GM10266 (cell line): Measurements from ENCODE around the gene DIAPH3.
"Not testable (repeated sequence)": the region's sequence is repeated elsewhere in the genome, so short reads cannot be mapped to it uniquely, and the experiment has no call there.

Source experiments
- DNase-seq: peaks from one replicate; pipeline ENCODE4 v3.0.0; 2012; ENCODE audit errors: extremely low spot score
- TF ChIP-seq, protein P1 (sequence below): IDR thresholded peaks from 2 replicates; pipeline ENCODE4 v1.5.1; 2012; ENCODE audit warnings: mild to moderate bottlenecking, low read depth; ENCODE audit not compliant: control insufficient read depth, insufficient read depth; ENCODE audit errors: missing control alignments

The DIAPH3 gene

DNA sequence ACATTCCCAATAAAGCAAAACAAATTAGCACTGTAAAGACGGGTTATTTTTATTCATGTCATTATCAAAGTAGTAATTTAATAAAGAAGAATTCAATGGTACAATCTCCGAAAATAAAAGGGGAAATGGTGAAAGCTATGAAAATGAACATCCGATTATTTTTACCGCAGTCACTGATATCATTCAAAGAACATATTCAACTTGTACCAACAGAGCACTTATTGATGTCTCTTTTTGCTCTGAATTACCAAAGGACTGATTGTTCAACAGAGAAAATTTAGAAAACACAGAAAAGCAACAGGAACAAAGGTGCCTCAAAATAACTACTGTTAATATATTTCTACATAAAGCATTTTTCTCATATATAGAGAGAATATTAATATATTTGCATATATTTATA lies 119.4 kb downstream of the DIAPH3 start:
- DNase-seq: no peak
- TF ChIP-seq, protein P1, sequence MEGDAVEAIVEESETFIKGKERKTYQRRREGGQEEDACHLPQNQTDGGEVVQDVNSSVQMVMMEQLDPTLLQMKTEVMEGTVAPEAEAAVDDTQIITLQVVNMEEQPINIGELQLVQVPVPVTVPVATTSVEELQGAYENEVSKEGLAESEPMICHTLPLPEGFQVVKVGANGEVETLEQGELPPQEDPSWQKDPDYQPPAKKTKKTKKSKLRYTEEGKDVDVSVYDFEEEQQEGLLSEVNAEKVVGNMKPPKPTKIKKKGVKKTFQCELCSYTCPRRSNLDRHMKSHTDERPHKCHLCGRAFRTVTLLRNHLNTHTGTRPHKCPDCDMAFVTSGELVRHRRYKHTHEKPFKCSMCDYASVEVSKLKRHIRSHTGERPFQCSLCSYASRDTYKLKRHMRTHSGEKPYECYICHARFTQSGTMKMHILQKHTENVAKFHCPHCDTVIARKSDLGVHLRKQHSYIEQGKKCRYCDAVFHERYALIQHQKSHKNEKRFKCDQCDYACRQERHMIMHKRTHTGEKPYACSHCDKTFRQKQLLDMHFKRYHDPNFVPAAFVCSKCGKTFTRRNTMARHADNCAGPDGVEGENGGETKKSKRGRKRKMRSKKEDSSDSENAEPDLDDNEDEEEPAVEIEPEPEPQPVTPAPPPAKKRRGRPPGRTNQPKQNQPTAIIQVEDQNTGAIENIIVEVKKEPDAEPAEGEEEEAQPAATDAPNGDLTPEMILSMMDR: no peak

DNA sequence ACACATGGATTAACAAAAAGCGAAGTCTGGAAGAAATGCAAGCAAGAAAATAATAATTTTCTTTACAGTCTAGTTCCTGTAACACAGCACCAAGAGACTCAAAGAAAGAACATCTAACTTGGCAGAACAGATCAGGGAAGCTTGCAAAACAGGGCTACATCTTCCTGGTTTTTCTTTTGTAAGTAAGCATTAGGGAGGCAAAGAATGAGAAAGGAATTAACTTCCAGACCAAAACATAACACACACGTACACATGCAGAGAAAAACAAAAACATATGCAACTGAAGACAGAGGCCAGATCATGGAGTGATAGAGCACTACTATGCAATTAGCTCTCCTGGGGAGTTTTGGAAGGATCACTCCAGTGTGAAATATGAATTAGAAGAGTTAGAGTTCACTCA lies 120.5 kb downstream of the DIAPH3 start:
- TF ChIP-seq, protein P1: no peak

DNA sequence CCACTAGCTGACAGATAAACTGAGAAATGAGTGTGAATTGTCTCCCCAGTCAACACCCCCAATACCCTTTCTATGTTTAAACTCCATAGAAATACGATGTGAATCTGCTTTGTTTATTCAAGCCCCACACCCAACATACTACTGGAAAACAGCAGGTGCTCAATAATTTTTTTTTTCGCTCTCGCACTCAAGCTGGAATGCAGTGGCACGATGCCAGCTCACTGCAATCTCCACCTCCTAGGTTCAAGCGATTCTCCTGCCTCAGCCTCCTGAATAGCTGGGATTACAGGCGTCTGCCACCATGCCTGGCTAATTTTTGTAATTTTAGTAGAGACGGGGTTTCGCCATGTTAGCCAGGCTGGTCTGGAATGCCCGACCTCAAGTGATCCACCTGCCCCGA lies 123.1 kb downstream of the DIAPH3 start:
- DNase-seq: not testable (repeated sequence)

More for the DNA sequence above, 120.5 kb downstream of the DIAPH3 start:
- no peak for DNase-seq

DNA sequence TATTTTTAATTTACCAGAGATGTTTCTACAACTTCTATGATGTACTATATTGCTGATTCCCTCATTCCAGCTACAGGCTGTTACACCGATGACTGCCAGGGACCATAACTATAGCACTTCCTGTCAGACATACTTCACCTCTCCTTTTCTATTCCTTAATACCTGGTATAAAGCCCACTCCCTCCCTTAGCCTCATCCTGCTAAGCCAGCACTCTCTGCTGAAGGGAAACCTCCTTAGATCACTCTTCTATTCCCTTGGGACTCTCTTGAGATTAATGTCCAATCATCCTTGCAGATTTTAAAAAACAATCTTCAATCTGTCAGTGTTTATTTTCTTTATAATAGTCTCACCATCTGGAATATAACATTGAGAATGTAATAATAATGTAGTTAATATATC lies 127.9 kb downstream of the DIAPH3 start:
- TF ChIP-seq, protein P1: no peak
- no peak for DNase-seq

DNA sequence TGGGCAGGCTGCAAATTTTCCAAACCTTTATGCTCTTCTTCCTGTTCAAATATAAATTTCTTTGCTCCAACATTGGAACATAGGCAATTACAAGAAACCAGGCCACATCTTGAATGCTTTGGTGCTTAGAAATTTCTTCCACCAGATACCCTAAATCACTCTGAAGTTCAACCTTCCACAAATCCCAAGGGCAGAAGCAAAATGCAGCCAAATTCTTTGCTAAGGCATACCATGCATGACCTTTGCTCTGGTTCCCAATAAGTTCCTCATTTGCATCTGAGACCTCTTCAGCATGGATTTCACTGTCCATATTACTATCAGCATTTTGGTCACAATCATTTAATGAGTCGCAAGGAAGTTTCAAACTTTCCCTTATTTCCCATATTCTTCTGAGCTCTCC lies 130.9 kb downstream of the DIAPH3 start:
- TF ChIP-seq, protein P1: no peak
- DNase-seq: no peak

DNA sequence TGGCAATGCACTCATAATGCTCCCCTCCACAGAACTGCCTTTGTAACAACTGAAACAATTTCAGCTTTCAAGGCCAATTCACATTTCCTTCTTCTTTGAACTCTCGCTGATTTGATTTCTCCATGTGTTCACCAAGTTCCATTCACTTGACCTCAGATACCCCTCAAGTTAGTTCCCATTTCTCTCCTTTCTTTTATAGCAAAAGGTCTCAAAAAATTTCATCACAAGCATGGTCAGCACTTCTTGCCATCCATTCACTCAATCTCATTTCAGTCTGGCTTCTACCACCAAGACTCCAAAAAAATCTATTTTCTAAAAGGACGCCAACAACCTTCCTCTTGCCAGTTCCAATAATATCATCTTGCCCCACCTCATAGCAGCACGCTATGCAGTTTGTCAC lies 135.7 kb downstream of the DIAPH3 start:
- TF ChIP-seq, protein P1: no peak

DNA sequence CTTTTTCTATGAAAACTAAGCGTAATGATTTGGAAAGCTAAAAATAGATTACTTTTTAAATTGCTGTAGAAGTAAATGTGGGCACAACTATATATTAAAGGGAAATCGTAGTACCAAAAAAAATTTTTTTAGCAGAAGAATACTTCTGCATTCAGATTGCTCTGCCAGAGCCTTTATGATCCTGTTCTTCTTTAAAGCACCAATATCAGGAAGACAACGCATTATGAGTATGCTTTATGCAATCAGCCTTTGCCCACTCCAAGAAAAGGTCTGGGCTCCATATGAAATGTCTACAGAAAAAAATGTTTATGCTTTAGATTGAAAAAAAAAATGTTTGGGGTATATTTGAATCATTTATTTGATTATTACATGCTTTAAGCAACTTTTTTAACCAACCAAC lies 137.4 kb downstream of the DIAPH3 start:
- TF ChIP-seq, protein P1: no peak
- DNase-seq: no peak

More for the DNA sequence above, 135.7 kb downstream of the DIAPH3 start:
- DNase-seq: no peak

DNA sequence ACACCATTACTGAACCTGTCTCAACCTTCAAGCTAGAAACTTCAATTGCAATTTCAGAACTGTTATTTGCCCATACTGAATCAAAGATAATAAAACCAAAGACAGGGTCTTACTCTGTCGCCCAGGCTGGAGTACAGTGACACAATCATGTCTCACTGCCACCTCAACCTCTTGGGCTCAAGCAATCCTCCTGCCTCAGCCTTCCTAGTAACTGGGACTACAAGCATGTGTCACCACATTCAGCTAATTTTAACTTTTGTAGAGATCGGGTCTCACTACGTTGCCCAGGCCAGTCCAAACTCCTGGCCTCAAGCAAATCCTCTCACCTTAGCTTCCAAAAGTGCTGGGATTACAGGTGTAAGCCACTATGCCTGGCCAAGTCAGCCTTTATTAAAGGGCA lies 143.4 kb downstream of the DIAPH3 start:
- DNase-seq: no peak
- TF ChIP-seq, protein P1: no peak
